BJ (cell line): ENCODE results near the gene UPK1A. TPM values are rescaled to one million over a fixed set of nuclear protein-coding genes. Genes with fewer than 3 reads are reported as not detected.
A peak's percentile ranks its signal among the peaks of the same experiment; 100 is the strongest.

Source experiments
- CTCF ChIA-PET: fragments of 350-600 bp; formaldehyde crosslinking; extraction: SDS; loops from one replicate; lab custom pipeline; 2021; ENCODE audit warnings: antibody characterized with exemption, inconsistent platforms; lab: Yijun Ruan, JAX
- POLR2A ChIA-PET: fragments of 300-600 bp; sonication (Branson Sonifier 250); formaldehyde crosslinking; extraction: SDS; loops from one replicate; lab custom pipeline; 2021; ENCODE audit warnings: antibody characterized with exemption; lab: Charles Lee
- DNase-seq: peaks from one replicate; pipeline ENCODE4 v3.0.0-alpha.2; 2011; ENCODE audit warnings: low read depth
- H3K27me3 ChIP-seq: 2 replicates; pipeline ENCODE4 v1.6.0; 2011; ENCODE audit warnings: low read length; ENCODE audit not compliant: control insufficient read depth, insufficient read depth
- H3K36me3 ChIP-seq: 2 replicates; pipeline ENCODE4 v1.5.1; 2011; ENCODE audit warnings: low read length; ENCODE audit not compliant: control insufficient read depth, insufficient read depth
- H3K4me3 ChIP-seq: 2 replicates; pipeline ENCODE4 v1.5.1; 2011; ENCODE audit warnings: low read depth, mild to moderate bottlenecking, control low read depth, low read length
- CTCF ChIP-seq: IDR thresholded peaks from 2 replicates; pipeline ENCODE4 v1.5.1; 2011; ENCODE audit warnings: low read depth, mild to moderate bottlenecking, control low read depth, inconsistent platforms, low read length, moderate library complexity; ENCODE audit not compliant: insufficient read depth
- polyA plus RNA-seq: library from polyadenylated mRNA; depleted of rRNA; stranded (reverse); fragments of >200 nt; gene quantifications from 2 replicates; pipeline ENCODE4 v1.2.3, GENCODE V29; 2011

Gene UPK1A
- polyA plus RNA-seq, 1 experiment: 0.39 TPM

- no peak for TF ChIP-seq CTCF
- H3K4me3 ChIP-seq: peak within 1 kb of the TSS; percentile 83
- CTCF ChIA-PET: interaction anchor here (0.9 kb wide), 1 partner anchor 27 kb away, joined by 4 read pairs; the partner anchor contains the start of gene U2AF1L4
- no peaks in the 10 kb centered on the region for H3K27me3 ChIP-seq
- POLR2A ChIA-PET: no interaction called here
- peak; percentile 66 for DNase-seq
- peaks cover 11% of the 10 kb centered on the region for H3K36me3 ChIP-seq
Measured at GRCh38 chr19:35717665-35718344, 51.5 kb downstream of the UPK1A start, which contains the start of gene KMT2B. Gene KMT2B, plus strand, starts transcription at chr19:35718003. Its CDS starts 16 bp downstream, at chr19:35718019.

- peak overlapping the region; percentile 83 for H3K4me3 ChIP-seq
- no peak for DNase-seq
- H3K36me3 ChIP-seq: peaks cover 17% of the 10 kb centered on the region
- ChIA-PET POLR2A (interaction anchor here (1.0 kb wide), 1 partner anchor 22 kb away, joined by 3 read pairs; no protein-coding TSS in a partner anchor), CTCF (interaction anchor here (0.9 kb wide), 1 partner anchor 26 kb away, joined by 4 read pairs; the partner anchor contains the start of gene U2AF1L4)
- H3K27me3 ChIP-seq: no peaks in the 10 kb centered on the region
- TF ChIP-seq CTCF: no peak
Measured at GRCh38 chr19:35718345-35719041, 52.2 kb downstream of the UPK1A start.

- H3K36me3 ChIP-seq: peaks cover 24% of the 10 kb centered on the region
- ChIA-PET POLR2A (interaction anchor here (0.6 to 1.0 kb wide), 2 partner anchors 21 to 193 kb away, joined by 3 read pairs; no protein-coding TSS in a partner anchor), CTCF (no interaction called here)
- no peak for TF ChIP-seq CTCF
- DNase-seq: no peak
- no peaks in the 10 kb centered on the region for H3K27me3 ChIP-seq
- H3K4me3 ChIP-seq: peak overlapping the region; percentile 83; the same call in 1 of the 2 replicates
Measured at GRCh38 chr19:35719402-35720162, 53.3 kb downstream of the UPK1A start.

- CTCF ChIA-PET: no interaction called here
- POLR2A ChIA-PET: interaction anchor here (0.6 kb wide), 1 partner anchor 192 kb away, joined by 3 read pairs; no protein-coding TSS in a partner anchor
- DNase-seq: no peak
- TF ChIP-seq CTCF: no peak
- H3K36me3 ChIP-seq: peaks cover 29% of the 10 kb centered on the region
- no peak overlapping the region for H3K4me3 ChIP-seq
- H3K27me3 ChIP-seq: no peaks in the 10 kb centered on the region
Measured at GRCh38 chr19:35720163-35720524, 53.8 kb downstream of the UPK1A start.
